ENCODE data around the gene TBX21. TPM values are rescaled to one million over a fixed set of nuclear protein-coding genes. Genes with fewer than 3 reads are reported as not detected.
A peak's percentile ranks its signal among the peaks of the same experiment; 100 is the strongest.

TBX21 gene
- total and polyA plus RNA-seq, 10 of the 15 experiments (the other 5 are each of a cell fraction or from before 2014, with no cell fraction given), result 0.63 to 9.6 (median 5.0) TPM

DNA sequence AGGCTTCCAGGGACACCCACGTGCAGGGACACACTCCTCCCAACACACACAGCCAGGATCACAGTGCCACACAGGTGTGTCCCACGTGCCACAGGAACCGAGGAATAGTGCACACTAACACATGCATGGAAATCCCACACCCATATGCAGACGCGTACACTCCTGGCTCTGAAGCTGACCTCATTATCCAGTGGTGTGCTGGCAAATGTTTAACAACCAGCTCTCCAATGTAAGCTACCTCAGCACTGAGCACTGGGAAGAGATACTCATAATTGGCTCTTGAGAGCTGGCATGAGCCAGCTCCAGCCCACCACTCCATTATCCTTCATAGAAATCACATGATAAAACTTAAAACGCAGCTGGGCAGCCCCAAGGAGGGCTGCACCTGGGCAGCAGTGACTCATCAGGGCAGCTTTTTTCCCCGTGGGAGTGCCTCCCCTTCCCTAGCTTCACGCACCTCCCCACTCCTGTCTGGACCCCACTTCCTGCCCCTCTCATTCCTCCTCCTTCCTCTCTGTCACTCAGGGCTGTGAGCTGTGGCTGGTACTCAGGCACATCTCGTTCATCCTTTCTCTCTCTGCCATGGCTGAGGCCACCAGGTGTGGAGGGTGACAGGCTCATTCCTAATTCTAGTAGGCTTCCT, 14.9 kb upstream of the TBX21 start:
- peaks cover 88% of the 10 kb centered on the region for H3K4me1 ChIP-seq (ENCODE audit: control insufficient read depth, insufficient read depth, low read length)
- H3K4me2 ChIP-seq (ENCODE audit: control insufficient read depth, insufficient read depth), result peak overlapping the region; percentile 54; the same call in 1 of the 2 replicates
- no peak overlapping the region for H3K27ac ChIP-seq (ENCODE audit: control insufficient read depth, insufficient read depth)
- in situ Hi-C loops (cut with MboI) (no loop called here), intact Hi-C loops (cut with micrococcal nuclease; ENCODE audit: unreplicated experiment) (loop anchor here (2.0 kb wide), 1 partner anchor 19 kb away; no protein-coding TSS in a partner anchor)
- H2AFZ ChIP-seq (ENCODE audit: control insufficient read depth, low read depth, low read length), result no peak overlapping the region
- RAD21 ChIA-PET (ENCODE audit: unreplicated experiment), result interaction anchor here (1.0 to 8.3 kb wide), 10 partner anchors 10 to 69 kb away, joined by 3 to 142 read pairs (median 5); partner anchors contain the start of genes TBKBP1 and TBX21
- peaks cover 0 to 5% of the 10 kb centered on the region in 2 experiments; a peak in 3 of 4 replicates for H3K27me3 ChIP-seq (replicated peaks in 1 of 2; ENCODE audit: control insufficient read depth in 2 of 2, insufficient read depth in 2 of 2, low read length in 1 of 2)
- no TSS peak for BruUV-seq (replicated peaks)
- H3K36me3 ChIP-seq (ENCODE audit: control insufficient read depth in 2 of 2, insufficient read depth in 2 of 2, low read length in 1 of 2), result no peaks in the 10 kb centered on the region
- FAIRE-seq (no peak), ATAC-seq (no peak), DNase-seq (ENCODE audit: low read depth, low spot score) (no peak)
- no peak overlapping the region for H3K4me3 ChIP-seq
- H4K20me1 ChIP-seq (ENCODE audit: control insufficient read depth, insufficient read depth), result no peaks in the 10 kb centered on the region; the same call in 1 of the 2 replicates
- H3K79me2 ChIP-seq (ENCODE audit: control insufficient read depth, insufficient read depth, low read length), result no peaks in the 10 kb centered on the region
- SMC1A ChIA-PET (ENCODE audit: uncharacterized antibody, unreplicated experiment), result interaction anchor here (1.0 to 5.9 kb wide), 8 partner anchors 9 to 69 kb away, joined by 3 to 56 read pairs (median 9); partner anchors contain the start of genes TBKBP1 and TBX21
- POLR2A ChIA-PET, result interaction anchor here (0.6 to 7.3 kb wide), 6 partner anchors 10 to 113 kb away, joined by 3 to 76 read pairs (median 6); partner anchors contain the start of genes LRRC46, MRPL10 and TBX21
- no peak for TF ChIP-seq POLR2A (IDR thresholded peaks at IDR 0.05; ENCODE audit: low read depth, low read length)
- TF ChIP-seq, protein P1, sequence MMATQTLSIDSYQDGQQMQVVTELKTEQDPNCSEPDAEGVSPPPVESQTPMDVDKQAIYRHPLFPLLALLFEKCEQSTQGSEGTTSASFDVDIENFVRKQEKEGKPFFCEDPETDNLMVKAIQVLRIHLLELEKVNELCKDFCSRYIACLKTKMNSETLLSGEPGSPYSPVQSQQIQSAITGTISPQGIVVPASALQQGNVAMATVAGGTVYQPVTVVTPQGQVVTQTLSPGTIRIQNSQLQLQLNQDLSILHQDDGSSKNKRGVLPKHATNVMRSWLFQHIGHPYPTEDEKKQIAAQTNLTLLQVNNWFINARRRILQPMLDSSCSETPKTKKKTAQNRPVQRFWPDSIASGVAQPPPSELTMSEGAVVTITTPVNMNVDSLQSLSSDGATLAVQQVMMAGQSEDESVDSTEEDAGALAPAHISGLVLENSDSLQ (IDR thresholded peaks at IDR 0.05), result peak; percentile 72
- CTCF ChIA-PET, result interaction anchor here (0.6 to 9.0 kb wide), 12 partner anchors 9 to 299 kb away, joined by 3 to 229 read pairs (median 6); partner anchors contain the start of gene TBX21
- 23% methylated on average over 9 of the region's 9 CpGs for WGBS (ENCODE audit: insufficient coverage, insufficient replicate concordance, low lambda C conversion rate, missing lambda C conversion rate)
- H3K9ac ChIP-seq (ENCODE audit: control insufficient read depth, insufficient read depth, low read length), result no peak overlapping the region
- no peaks in the 10 kb centered on the region for H3K9me3 ChIP-seq (replicated peaks; ENCODE audit: control insufficient read depth, insufficient read depth, low read length)

Data from GM12878 (cell line).